Activated T-cell treated with anti-CD3 and anti-CD28 coated beads, Interleukin-2, amount 50 U/mL, for 72 hours (primary cell): ENCODE results near the gene MEPCE. TPM values are rescaled to one million over a fixed set of nuclear protein-coding genes. Genes with fewer than 3 reads are reported as not detected.
A peak's percentile ranks its signal among the peaks of the same experiment; 100 is the strongest.

Experiments used
- ATAC-seq, 2 donors: fragments of 150-1000 bp; cut with Tn5 transposase; replicated peaks in 1 of 2; 2 replicates each; pipeline ENCODE4 v1.10.0; 2021; ENCODE audit warnings: moderate library complexity in 2 of 2, mild to moderate bottlenecking in 1 of 2
- DNase-seq, 2 donors: peaks; one replicate each; pipeline ENCODE4 v3.0.0; 2021 to 2022; ENCODE audit warnings: mixed read lengths in 1 of 2
- H3K27ac Mint-ChIP-seq: one replicate; pipeline ENCODE4 v1.8.0; 2022; ENCODE audit warnings: mild to moderate bottlenecking, moderate library complexity, mixed read lengths
- H3K27me3 Mint-ChIP-seq: one replicate; pipeline ENCODE4 v1.8.0; 2022; ENCODE audit warnings: low read depth, mixed read lengths
- H3K36me3 Mint-ChIP-seq, 2 donors: one replicate each; pipeline ENCODE4 v1.8.0; 2022; ENCODE audit warnings: mixed read lengths in 2 of 2, mild to moderate bottlenecking in 1 of 2; ENCODE audit not compliant: insufficient read depth in 2 of 2
- H3K4me1 Mint-ChIP-seq: one replicate; pipeline ENCODE4 v1.8.0; 2022; ENCODE audit warnings: low read depth, mixed read lengths
- H3K4me3 Mint-ChIP-seq, 2 donors: one replicate each; pipeline ENCODE4 v1.8.0; 2022; ENCODE audit warnings: mild to moderate bottlenecking in 2 of 2, mixed read lengths in 2 of 2, moderate library complexity in 2 of 2
- H3K9me3 Mint-ChIP-seq, 2 donors: one replicate each; pipeline ENCODE4 v1.8.0; 2022; ENCODE audit warnings: mixed read lengths in 2 of 2
- total RNA-seq, 2 donors: library from RNA; stranded (reverse); gene quantifications; one replicate each; pipeline ENCODE4 v1.2.3, GENCODE V29; 2022

MEPCE gene
- total RNA-seq, 2 donors from 2014 or later = 61.0 to 66.7 TPM

GRCh38 chr7:100478958-100479660, 49.5 kb downstream of the MEPCE start, which contains the start of gene TSC22D4:
TSS of gene TSC22D4 (minus strand) at chr7:100479214. CDS start at chr7:100478038, 1,176 bp downstream.
- peak; percentile 77 to 78 for ATAC-seq
- H3K9me3 Mint-ChIP-seq = no peaks in the 10 kb centered on the region
- peaks cover 42% of the 10 kb centered on the region for H3K4me1 Mint-ChIP-seq
- no peaks in the 10 kb centered on the region for H3K27me3 Mint-ChIP-seq
- peak within 1 kb of the TSS; percentile 86 for H3K4me3 Mint-ChIP-seq
- peaks cover 7 to 11% of the 10 kb centered on the region in 2 donors for H3K36me3 Mint-ChIP-seq
- H3K27ac Mint-ChIP-seq = peak within 1 kb of the TSS; percentile 94
- peak; percentile 91 for DNase-seq

- H3K4me1 Mint-ChIP-seq = peaks cover 20% of the 10 kb centered on the region
- no peaks in the 10 kb centered on the region for H3K9me3 Mint-ChIP-seq
- no peak overlapping the region for H3K4me3 Mint-ChIP-seq
Measured at GRCh38 chr7:100481466-100481865, 51.8 kb downstream of the MEPCE start.

GRCh38 chr7:100482728-100483089, 53.1 kb downstream of the MEPCE start:
- DNase-seq (no peak), ATAC-seq (no peak)
- H3K27ac Mint-ChIP-seq = peak overlapping the region; percentile 68
- H3K9me3 Mint-ChIP-seq = no peaks in the 10 kb centered on the region
- peaks cover 0 to 6% of the 10 kb centered on the region in 2 donors for H3K36me3 Mint-ChIP-seq
- peaks cover 13% of the 10 kb centered on the region for H3K4me1 Mint-ChIP-seq
- H3K4me3 Mint-ChIP-seq = peak overlapping the region; percentile 96 to 97
- no peaks in the 10 kb centered on the region for H3K27me3 Mint-ChIP-seq

More at GRCh38 chr7:100481466-100481865, 51.8 kb downstream of the MEPCE start:
- no peak overlapping the region for H3K27ac Mint-ChIP-seq
- peaks cover 2 to 10% of the 10 kb centered on the region in 2 donors for H3K36me3 Mint-ChIP-seq
- H3K27me3 Mint-ChIP-seq = no peaks in the 10 kb centered on the region
- ATAC-seq (no peak), DNase-seq (no peak)

GRCh38 chr7:100483090-100483721, 53.6 kb downstream of the MEPCE start:
- DNase-seq (peak; percentile 89 to 93), ATAC-seq (peak; percentile 70 to 72)
- Mint-ChIP-seq H3K27ac (peak overlapping the region; percentile 68), H3K36me3 (peaks cover 0 to 5% of the 10 kb centered on the region in 2 donors), H3K27me3 (no peaks in the 10 kb centered on the region), H3K9me3 (no peaks in the 10 kb centered on the region), H3K4me3 (peak overlapping the region; percentile 96 to 97), H3K4me1 (peaks cover 13% of the 10 kb centered on the region)

Other genes starting within 250 kb of the MEPCE start
- 10 to 100 TPM; 26.7 to 34.4 TPM for gene PVRIG, start 209.9 kb upstream of the MEPCE start, total RNA-seq
- gene SPDYE3, start 122.1 kb upstream of the MEPCE start, total RNA-seq = not detected
- 10 to 100 TPM; 43.6 to 78.3 TPM for gene PILRB, start 71.7 kb upstream of the MEPCE start, total RNA-seq
- 10 to 100 TPM in 1 of 2 donors, 1 to 10 TPM in 1; 3.4 to 14.1 TPM for gene PILRA, start 56.3 kb upstream of the MEPCE start, total RNA-seq
- gene ZCWPW1, start 1.1 kb upstream of the MEPCE start, total RNA-seq = 1 to 10 TPM; 5.9 to 6.5 TPM
- gene PPP1R35, start 6.7 kb downstream of the MEPCE start, total RNA-seq = 10 to 100 TPM; 59.0 to 68.8 TPM
- 1 to 10 TPM; 5.4 to 5.6 TPM for gene SPACDR, start 34.4 kb downstream of the MEPCE start, total RNA-seq
- gene TSC22D4, start 49.4 kb downstream of the MEPCE start, total RNA-seq = 100 to 1,000 TPM in 1 of 2 donors, 10 to 100 TPM in 1; 94.9 to 113 TPM
- gene NYAP1, start 54.1 kb downstream of the MEPCE start, total RNA-seq = under 1 TPM; 0.67 to 0.72 TPM
- gene AGFG2, start 109.4 kb downstream of the MEPCE start, total RNA-seq = 10 to 100 TPM; 35.5 to 53.7 TPM
- 10 to 100 TPM; 21.4 to 23.4 TPM for gene SAP25, start 144.1 kb downstream of the MEPCE start, total RNA-seq
- 100 to 1,000 TPM; 144 to 154 TPM for gene LRCH4, start 156.3 kb downstream of the MEPCE start, total RNA-seq
- gene FBXO24, start 156.5 kb downstream of the MEPCE start, total RNA-seq = 1 to 10 TPM; 2.1 to 3.6 TPM
- 10 to 100 TPM; 12.9 to 13.7 TPM for gene PCOLCE, start 172.5 kb downstream of the MEPCE start, total RNA-seq
- 10 to 100 TPM; 12.6 to 13.4 TPM for gene MOSPD3, start 182.7 kb downstream of the MEPCE start, total RNA-seq
- 1 to 10 TPM; 4.7 to 5.8 TPM for gene TFR2, start 211.7 kb downstream of the MEPCE start, total RNA-seq
- not detected for gene ACTL6B, start 226.6 kb downstream of the MEPCE start, total RNA-seq
- 100 to 1,000 TPM; 196 to 198 TPM for gene GNB2, start 243.9 kb downstream of the MEPCE start, total RNA-seq